Measurements from ENCODE around the gene HSP90AB1. TPM values are rescaled to one million over a fixed set of nuclear protein-coding genes. Genes with fewer than 3 reads are reported as not detected.

HSP90AB1 gene
- total RNA-seq, 2 donors from 2014 or later = 716 to 772 TPM

DNA sequence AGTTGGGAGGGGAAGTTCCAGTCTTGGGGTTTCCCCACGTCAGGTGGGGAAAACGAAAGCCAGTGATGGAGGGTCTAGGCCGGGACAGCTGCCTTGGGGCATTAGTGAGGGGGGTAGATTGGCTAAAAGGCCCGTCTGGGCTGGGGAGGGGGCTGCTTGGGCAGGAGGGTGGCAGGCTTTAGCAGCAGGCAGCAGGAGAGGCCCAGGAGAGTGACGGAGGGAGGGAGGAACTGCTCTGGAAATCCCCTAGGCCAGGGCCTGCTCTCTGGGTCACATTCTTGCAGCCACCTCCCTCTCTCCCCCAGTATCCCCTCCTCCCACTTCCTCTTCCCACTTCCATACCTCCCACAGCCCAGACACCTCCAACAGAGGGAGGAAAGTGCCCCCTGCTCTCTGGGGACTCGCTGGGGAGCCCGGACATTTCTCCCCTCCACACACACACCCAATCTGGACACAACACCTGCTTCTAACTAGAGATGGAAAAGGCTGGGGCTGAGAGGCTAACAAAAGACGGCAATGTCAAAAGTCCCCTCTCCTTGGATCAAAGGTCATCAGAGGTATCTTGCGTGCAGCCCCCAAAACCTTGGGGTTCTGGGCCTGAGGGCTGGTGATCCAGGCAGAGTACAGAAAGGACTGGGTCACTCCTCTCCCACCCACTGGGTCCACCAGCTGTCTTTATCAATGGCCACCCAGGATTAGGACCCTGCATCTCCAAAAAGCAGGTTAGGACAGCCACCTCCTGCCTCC is 16.6 kb downstream of the HSP90AB1 start:
- Histone ChIP-seq H3K9me3 (no peaks in the 10 kb centered on the region), H3K27ac (no peak overlapping the region), H3K27me3 (no peaks in the 10 kb centered on the region), H3K4me1 (peaks cover 0 to 28% of the 10 kb centered on the region in 2 donors), H3K36me3 (no peaks in the 10 kb centered on the region), H3K4me3 (peak overlapping the region in 1 of 2 donors; percentile 82)
- DNase-seq (ENCODE audit: low spot score) = no peak
- TF ChIP-seq, protein P1, sequence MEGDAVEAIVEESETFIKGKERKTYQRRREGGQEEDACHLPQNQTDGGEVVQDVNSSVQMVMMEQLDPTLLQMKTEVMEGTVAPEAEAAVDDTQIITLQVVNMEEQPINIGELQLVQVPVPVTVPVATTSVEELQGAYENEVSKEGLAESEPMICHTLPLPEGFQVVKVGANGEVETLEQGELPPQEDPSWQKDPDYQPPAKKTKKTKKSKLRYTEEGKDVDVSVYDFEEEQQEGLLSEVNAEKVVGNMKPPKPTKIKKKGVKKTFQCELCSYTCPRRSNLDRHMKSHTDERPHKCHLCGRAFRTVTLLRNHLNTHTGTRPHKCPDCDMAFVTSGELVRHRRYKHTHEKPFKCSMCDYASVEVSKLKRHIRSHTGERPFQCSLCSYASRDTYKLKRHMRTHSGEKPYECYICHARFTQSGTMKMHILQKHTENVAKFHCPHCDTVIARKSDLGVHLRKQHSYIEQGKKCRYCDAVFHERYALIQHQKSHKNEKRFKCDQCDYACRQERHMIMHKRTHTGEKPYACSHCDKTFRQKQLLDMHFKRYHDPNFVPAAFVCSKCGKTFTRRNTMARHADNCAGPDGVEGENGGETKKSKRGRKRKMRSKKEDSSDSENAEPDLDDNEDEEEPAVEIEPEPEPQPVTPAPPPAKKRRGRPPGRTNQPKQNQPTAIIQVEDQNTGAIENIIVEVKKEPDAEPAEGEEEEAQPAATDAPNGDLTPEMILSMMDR (IDR thresholded peaks at IDR 0.05) = no peak

DNA sequence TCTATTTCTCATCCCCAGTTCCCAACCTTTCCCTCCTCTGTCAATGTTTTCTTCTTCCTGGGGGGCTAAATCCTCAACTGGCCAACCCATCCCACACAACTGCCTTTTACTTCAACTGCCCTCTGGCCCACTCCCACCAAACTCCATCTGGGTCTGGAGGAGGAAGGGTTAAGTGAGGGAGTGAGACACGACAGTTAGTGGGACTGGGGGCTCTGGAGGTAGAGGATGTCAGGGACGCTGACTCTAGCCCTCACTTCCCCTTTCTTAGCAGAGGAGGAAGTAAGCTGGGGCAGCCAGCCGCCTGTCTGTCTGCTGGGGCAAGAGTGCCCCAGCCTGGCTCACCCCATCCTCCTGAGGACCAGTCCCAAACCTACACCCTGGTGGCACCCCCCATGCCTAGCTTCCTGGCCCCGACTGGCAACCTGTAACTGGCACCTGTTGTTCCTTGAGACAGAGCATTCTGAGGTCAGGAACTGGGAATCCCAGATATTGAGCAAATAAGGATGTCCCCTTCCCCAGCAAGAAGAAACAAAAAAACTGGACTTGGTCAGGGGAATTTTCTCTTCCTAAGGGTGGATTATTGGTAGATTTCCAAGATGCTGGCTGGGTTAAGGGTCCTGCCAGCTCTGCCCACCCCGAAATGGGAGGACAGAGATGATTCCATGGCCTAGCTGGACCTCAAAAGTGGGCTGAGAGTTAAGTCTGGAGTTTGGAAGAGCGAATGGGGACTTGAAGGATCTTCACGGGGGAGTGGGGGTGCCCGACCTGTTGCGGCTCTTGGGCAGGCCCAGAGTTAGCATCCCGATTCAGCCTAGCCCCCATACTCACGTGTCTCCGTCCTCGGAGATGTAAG is 17.5 kb downstream of the HSP90AB1 start:
- Histone ChIP-seq H3K27ac (peak overlapping the region; percentile 84 to 87), H3K27me3 (no peaks in the 10 kb centered on the region), H3K36me3 (no peaks in the 10 kb centered on the region), H3K9me3 (no peaks in the 10 kb centered on the region), H3K4me1 (peaks cover 0 to 28% of the 10 kb centered on the region in 2 donors), H3K4me3 (peak overlapping the region; percentile 58 to 82)
- TF ChIP-seq, protein P1 (IDR thresholded peaks at IDR 0.05) = no peak
- DNase-seq (ENCODE audit: low spot score) = no peak

DNA sequence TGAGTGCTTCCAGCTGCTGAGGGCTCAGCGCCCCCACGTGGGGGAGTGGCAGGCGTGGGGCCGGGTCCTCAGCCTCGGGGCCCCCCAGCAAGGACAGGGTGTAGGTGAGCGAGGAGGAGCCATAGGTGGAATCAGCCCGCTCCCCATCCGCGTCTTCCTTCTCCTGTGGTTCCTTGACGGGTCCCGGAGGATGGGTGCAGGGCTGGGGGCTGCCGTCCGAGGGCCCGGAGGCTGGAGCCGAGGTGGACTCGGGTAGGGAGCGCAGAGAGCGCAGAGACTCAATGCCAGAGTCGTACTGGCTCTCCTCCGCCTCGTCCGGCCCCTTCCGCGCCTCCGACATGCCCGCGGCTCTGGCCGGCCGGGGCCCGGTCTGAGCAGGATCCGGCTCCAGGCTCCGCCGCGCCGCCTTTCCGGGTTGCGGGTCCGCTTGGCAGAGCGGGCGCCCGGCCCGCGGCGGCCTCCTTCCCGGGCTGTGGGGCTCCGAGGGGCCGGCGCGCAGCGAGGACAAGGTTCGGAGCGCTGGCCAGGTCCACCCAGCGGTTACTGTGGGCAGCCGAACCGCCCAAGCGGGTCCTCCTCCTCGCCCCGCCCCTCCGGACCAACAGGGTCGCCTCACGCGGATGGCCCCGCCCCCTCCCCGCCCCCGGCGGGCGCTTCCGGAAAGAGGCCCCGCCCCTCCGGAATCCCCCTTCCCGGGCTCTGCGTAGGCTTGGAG is 18.3 kb downstream of the HSP90AB1 start, which contains the start of gene NFKBIE:
Gene NFKBIE (minus strand): TSS at position 545 of the 715 bp plus-strand sequence. CDS start 205 bp downstream, at position 340.
- peak; percentile 96 for DNase-seq (ENCODE audit: low spot score)

DNA sequence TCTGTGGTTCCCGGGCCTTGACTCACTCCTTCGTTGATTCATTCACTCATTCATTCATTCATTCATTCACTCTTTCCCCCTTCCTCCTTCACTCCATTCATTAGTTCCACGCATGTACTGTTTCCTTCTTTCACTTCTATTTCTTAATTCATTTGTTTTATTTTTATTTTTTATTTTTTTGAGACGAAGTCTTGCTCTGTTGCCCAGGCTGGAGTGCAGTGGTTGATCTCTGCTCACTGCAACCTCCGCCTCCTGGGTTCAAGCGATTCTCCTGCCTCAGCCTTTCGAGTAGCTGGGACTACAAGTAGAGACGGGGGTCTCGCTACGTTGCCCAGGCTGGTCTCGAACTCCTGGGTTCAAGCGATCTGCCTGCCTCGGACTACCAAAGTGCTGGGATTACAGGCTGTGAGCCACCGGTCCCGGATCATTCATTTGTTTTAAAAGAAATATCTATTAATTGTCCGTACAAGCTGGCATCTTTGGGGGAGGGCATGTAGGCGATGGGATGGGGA is 18.9 kb downstream of the HSP90AB1 start:
- H3K4me1 ChIP-seq = peaks cover 0 to 28% of the 10 kb centered on the region in 2 donors
- H3K36me3 ChIP-seq = no peaks in the 10 kb centered on the region
- H3K27me3 ChIP-seq = peaks cover 0 to 7% of the 10 kb centered on the region in 2 donors
- H3K4me3 ChIP-seq = peak overlapping the region in 1 of 2 donors; percentile 82
- no peaks in the 10 kb centered on the region for H3K9me3 ChIP-seq
- peak overlapping the region in 1 of 2 donors; percentile 84 for H3K27ac ChIP-seq
- TF ChIP-seq, protein P1 (IDR thresholded peaks at IDR 0.05) = no peak
- DNase-seq (ENCODE audit: low spot score) = no peak

More for the DNA sequence above, 18.3 kb downstream of the HSP90AB1 start, which contains the start of gene NFKBIE:
- TF ChIP-seq, protein P1 (IDR thresholded peaks at IDR 0.05) = peak in 1 of 2 donors; percentile 37
- Histone ChIP-seq H3K36me3 (no peaks in the 10 kb centered on the region), H3K27ac (peak within 1 kb of the TSS; percentile 84 to 87), H3K9me3 (no peaks in the 10 kb centered on the region), H3K4me3 (peak within 1 kb of the TSS; percentile 58 to 82), H3K27me3 (peaks cover 0 to 3% of the 10 kb centered on the region in 2 donors), H3K4me1 (peaks cover 0 to 28% of the 10 kb centered on the region in 2 donors)

DNA sequence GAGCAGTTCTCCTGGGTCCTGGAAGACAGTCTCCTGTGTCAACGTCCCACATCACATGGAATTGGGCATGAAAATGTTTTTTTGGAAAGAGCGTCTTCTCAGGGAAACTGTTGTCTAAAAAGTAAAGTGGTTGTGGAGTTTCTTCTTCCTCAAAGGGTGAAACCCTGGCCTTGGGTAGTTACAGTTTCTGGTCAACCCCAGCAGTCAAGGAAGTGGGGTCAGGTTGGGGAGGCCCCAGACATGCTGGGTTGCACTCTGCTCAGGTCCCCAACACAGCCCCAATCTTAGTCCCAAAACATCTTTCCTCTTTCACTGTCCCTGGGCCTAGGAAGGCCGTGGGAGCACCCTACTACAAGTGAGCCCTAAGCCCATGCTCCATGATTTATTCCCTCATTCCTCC is 19.4 kb downstream of the HSP90AB1 start:
- no peaks in the 10 kb centered on the region for H3K36me3 ChIP-seq
- H3K9me3 ChIP-seq = no peaks in the 10 kb centered on the region
- peaks cover 0 to 7% of the 10 kb centered on the region in 2 donors for H3K27me3 ChIP-seq
- no peak for DNase-seq (ENCODE audit: low spot score)
- no peak overlapping the region for H3K27ac ChIP-seq
- H3K4me3 ChIP-seq = no peak overlapping the region
- TF ChIP-seq, protein P1 (IDR thresholded peaks at IDR 0.05) = no peak
- peaks cover 0 to 32% of the 10 kb centered on the region in 2 donors for H3K4me1 ChIP-seq

Data from right atrium auricular region (tissue), 2 donors.